Measurements from ENCODE around the gene TPMT. TPM values are rescaled to one million over a fixed set of nuclear protein-coding genes. Genes with fewer than 3 reads are reported as not detected.

The TPMT gene
- total RNA-seq, 1 experiment from 2014 or later: 10.5 TPM

DNA sequence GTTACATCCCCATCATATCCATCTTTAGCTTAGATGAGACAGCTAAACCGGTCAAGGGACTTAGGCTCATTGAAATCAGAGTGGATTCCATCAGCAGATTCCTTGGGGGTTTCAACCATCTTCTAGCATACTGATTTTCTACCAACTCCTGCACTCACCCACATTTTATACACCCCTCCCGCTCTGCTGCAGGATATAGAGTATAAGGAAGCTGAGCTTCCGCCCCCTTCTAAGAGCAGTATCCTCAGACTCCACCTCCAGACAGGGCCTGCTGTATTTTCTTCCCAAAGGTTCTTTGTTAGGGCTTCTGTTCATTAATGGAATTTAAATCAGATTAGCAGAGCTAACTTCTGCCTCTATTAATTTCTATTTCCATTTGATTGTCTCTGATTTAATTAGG lies 22.5 kb downstream of the TPMT start:
- CTCF ChIA-PET: no interaction called here
- BruUV-seq (replicated peaks): no TSS peak
- DNase-seq: no peak
- POLR2A ChIA-PET (ENCODE audit: unreplicated experiment): no interaction called here
- no peak for TF ChIP-seq EZH2 (IDR thresholded peaks at IDR 0.05; ENCODE audit: low read depth)
- no peaks in the 10 kb centered on the region for H3F3A ChIP-seq (ENCODE audit: insufficient read depth, low read depth)
- no peaks in the 10 kb centered on the region for H3K79me2 ChIP-seq (ENCODE audit: low read depth)
- H3K4me2 ChIP-seq: no peak overlapping the region
- no peaks in the 10 kb centered on the region for H3K9me3 ChIP-seq (ENCODE audit: insufficient read depth, low read depth)
- no peaks in the 10 kb centered on the region for H3K9me2 ChIP-seq (ENCODE audit: insufficient read depth)
- no peak overlapping the region for H3K4me3 ChIP-seq
- no peak overlapping the region for H3K27ac ChIP-seq
- H4K20me1 ChIP-seq (ENCODE audit: insufficient read depth): no peaks in the 10 kb centered on the region
- H3K36me3 ChIP-seq (ENCODE audit: low read depth): no peaks in the 10 kb centered on the region
- intact Hi-C loops (cut with micrococcal nuclease; ENCODE audit: unreplicated experiment): no loop called here
- no peak overlapping the region for H2AFZ ChIP-seq
- H3K27me3 ChIP-seq (ENCODE audit: insufficient read depth, low read depth): no peaks in the 10 kb centered on the region
- no peaks in the 10 kb centered on the region for H3K4me1 ChIP-seq (replicated peaks; ENCODE audit: insufficient read depth)

DNA sequence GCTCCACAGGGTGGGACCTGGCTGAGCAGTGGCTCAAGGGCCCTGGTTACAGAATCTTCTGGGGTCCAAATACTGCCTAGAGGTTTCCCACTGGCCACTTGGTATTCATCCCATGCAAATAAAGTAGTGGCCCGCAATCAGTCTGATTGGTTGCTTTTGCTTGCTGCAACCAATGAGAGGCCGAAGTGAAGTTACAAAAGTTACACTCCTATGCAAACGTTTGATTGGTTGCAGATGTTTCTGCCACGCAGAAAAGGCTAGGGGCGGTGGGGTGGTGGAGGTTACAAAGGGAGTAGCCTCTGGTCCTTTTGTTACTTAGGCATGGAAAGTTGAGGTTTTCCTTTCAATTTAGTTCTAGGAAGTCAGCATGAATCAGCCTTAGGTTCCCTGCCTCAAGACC lies 28.8 kb downstream of the TPMT start:
- POLR2A ChIA-PET (ENCODE audit: unreplicated experiment): no interaction called here
- H3K36me3 ChIP-seq (ENCODE audit: low read depth): no peaks in the 10 kb centered on the region
- intact Hi-C loops (cut with micrococcal nuclease; ENCODE audit: unreplicated experiment): loop anchor here (10.0 kb wide), 1 partner anchor 541 kb away; no protein-coding TSS in a partner anchor
- TF ChIP-seq, protein P1, sequence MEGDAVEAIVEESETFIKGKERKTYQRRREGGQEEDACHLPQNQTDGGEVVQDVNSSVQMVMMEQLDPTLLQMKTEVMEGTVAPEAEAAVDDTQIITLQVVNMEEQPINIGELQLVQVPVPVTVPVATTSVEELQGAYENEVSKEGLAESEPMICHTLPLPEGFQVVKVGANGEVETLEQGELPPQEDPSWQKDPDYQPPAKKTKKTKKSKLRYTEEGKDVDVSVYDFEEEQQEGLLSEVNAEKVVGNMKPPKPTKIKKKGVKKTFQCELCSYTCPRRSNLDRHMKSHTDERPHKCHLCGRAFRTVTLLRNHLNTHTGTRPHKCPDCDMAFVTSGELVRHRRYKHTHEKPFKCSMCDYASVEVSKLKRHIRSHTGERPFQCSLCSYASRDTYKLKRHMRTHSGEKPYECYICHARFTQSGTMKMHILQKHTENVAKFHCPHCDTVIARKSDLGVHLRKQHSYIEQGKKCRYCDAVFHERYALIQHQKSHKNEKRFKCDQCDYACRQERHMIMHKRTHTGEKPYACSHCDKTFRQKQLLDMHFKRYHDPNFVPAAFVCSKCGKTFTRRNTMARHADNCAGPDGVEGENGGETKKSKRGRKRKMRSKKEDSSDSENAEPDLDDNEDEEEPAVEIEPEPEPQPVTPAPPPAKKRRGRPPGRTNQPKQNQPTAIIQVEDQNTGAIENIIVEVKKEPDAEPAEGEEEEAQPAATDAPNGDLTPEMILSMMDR (conservative IDR thresholded peaks at IDR 0.05): no peak
- no peak for TF ChIP-seq EZH2 (IDR thresholded peaks at IDR 0.05; ENCODE audit: low read depth)
- BruUV-seq (replicated peaks): no TSS peak
- no peak for DNase-seq
- no peaks in the 10 kb centered on the region for H3K79me2 ChIP-seq (ENCODE audit: low read depth)
- H2AFZ ChIP-seq: no peak overlapping the region
- no peaks in the 10 kb centered on the region for H3K9me3 ChIP-seq (ENCODE audit: insufficient read depth, low read depth)
- H3K9me2 ChIP-seq (ENCODE audit: insufficient read depth): no peaks in the 10 kb centered on the region
- H3K27me3 ChIP-seq (ENCODE audit: insufficient read depth, low read depth): no peaks in the 10 kb centered on the region
- H3F3A ChIP-seq (ENCODE audit: insufficient read depth, low read depth): no peaks in the 10 kb centered on the region
- no peaks in the 10 kb centered on the region for H4K20me1 ChIP-seq (ENCODE audit: insufficient read depth)
- no peak overlapping the region for H3K4me3 ChIP-seq
- no peak overlapping the region for H3K4me2 ChIP-seq
- no peaks in the 10 kb centered on the region for H3K4me1 ChIP-seq (replicated peaks; ENCODE audit: insufficient read depth)
- H3K27ac ChIP-seq: no peak overlapping the region
- CTCF ChIA-PET: no interaction called here

DNA sequence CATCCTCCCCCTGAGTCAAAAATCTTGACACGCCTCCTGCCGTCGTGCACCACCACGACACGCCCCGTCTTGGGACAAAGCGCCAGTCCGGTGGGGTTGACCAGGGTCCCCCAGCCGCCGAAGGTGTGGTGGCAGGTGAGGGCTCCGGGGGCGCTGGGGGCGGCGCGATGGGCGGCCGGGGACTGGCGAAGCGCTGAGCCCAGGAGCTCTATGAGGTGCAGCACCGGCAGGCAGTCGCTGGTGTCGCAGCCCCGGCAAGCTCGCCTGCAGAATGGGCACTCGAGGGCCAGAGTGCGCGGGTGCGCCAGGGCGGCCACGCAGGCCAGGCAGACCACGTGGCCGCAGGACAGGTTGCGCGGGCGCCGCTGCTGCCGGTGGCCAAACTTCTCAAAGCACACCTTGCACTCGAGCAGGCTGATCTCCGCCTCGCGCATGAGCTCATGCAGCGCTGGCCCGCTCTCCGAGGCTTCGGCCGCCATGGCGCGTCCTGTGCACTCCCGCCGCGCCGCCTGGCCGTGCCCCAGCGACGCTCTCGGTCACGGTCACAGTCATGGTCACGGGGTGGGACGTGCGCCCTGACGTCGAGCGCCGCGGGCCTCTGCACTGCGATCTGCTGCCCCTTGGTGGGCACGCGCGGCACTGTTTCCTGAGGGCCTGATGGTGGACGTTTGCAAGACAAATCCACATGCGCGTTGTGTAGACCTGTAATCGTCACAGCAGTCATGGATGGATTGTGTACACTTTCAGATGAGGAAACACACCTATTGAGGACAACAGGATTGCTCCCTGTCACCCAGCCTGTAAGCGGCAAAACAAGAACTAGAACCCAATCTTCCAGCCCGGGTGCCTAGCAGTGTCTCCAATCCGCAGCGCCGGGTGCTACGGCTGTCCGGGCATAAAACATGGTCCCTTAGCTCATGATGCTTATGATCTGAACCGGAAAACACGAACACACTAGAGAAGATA lies 32.5 kb downstream of the TPMT start, which contains the start of gene NHLRC1:
Gene NHLRC1, minus strand, starts transcription at position 550 of the 966 bp plus-strand sequence. Its CDS starts 71 bp downstream, at position 479.
- no peaks in the 10 kb centered on the region for H3K9me3 ChIP-seq (ENCODE audit: insufficient read depth, low read depth)
- no peaks in the 10 kb centered on the region for H3K27me3 ChIP-seq (ENCODE audit: insufficient read depth, low read depth)
- POLR2A ChIA-PET (ENCODE audit: unreplicated experiment): no interaction called here
- peak within 1 kb of the TSS; percentile 19; the same call in 1 of the 2 replicates for H3K4me3 ChIP-seq
- H3K79me2 ChIP-seq (ENCODE audit: low read depth): no peaks in the 10 kb centered on the region
- H3K9me2 ChIP-seq (ENCODE audit: insufficient read depth): no peaks in the 10 kb centered on the region
- CTCF ChIA-PET: interaction anchor here (0.5 to 1.5 kb wide), 5 partner anchors 22 to 408 kb away, joined by 3 to 6 read pairs (median 5); partner anchors contain the start of gene KIF13A
- H2AFZ ChIP-seq: no peak within 1 kb of the TSS
- H4K20me1 ChIP-seq (ENCODE audit: insufficient read depth): no peaks in the 10 kb centered on the region
- H3K36me3 ChIP-seq (ENCODE audit: low read depth): no peaks in the 10 kb centered on the region
- peak; percentile 42 to 88 for DNase-seq
- H3F3A ChIP-seq (ENCODE audit: insufficient read depth, low read depth): no peaks in the 10 kb centered on the region
- peak within 1 kb of the TSS; percentile 49 for H3K4me2 ChIP-seq
- H3K4me1 ChIP-seq (replicated peaks; ENCODE audit: insufficient read depth): no peaks in the 10 kb centered on the region
- intact Hi-C loops (cut with micrococcal nuclease; ENCODE audit: unreplicated experiment): loop anchor here (1.0 to 10.0 kb wide), 6 partner anchors 134 to 538 kb away; no protein-coding TSS in a partner anchor
- no peak within 1 kb of the TSS for H3K27ac ChIP-seq
- no peak for TF ChIP-seq EZH2 (IDR thresholded peaks at IDR 0.05; ENCODE audit: low read depth)
- TF ChIP-seq, protein P1 (conservative IDR thresholded peaks at IDR 0.05): peak; percentile 76
- BruUV-seq (replicated peaks): no TSS peak

All from PC-9 (cell line).